ENCODE measurements around the gene PROX1.

The PROX1 gene

GRCh38 chr1:214018386-214019268 lies 30.9 kb downstream of the PROX1 start:
- DNase-seq (ENCODE audit: extremely low read depth in 1 of 2, low read depth in 1 of 2) = no peak

- DNase-seq (ENCODE audit: extremely low read depth in 1 of 2, low read depth in 1 of 2) = no peak
Measured at GRCh38 chr1:214019499-214019898, 31.7 kb downstream of the PROX1 start.

DNA sequence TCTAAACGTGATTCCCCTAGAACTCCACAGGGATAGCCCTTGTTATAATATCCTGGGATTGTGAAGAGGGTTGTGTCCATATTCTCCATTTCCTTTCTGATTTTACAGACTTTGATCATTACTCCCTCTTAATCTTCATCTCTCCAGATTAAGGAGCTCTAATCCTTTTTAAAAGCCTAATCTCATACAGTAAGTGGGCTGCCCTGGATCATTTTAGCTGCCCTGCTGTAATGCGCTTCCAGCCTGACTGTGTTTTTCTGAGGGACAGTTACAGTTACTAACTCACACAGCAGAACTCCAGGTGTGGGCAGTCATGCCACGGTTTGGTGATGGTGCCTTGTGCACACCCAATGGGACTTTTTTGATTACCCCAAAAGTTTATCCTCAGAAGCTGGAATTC lies 33.5 kb downstream of the PROX1 start:
- no peak for DNase-seq (ENCODE audit: extremely low read depth in 1 of 2, low read depth in 1 of 2)

- DNase-seq (ENCODE audit: extremely low read depth in 1 of 2, low read depth in 1 of 2) = no peak
Measured at GRCh38 chr1:214022229-214022791, 34.5 kb downstream of the PROX1 start.

- no peak for DNase-seq (ENCODE audit: extremely low read depth in 1 of 2, low read depth in 1 of 2)
Measured at GRCh38 chr1:214022810-214023425, 35.1 kb downstream of the PROX1 start.

- DNase-seq (ENCODE audit: extremely low read depth in 1 of 2, low read depth in 1 of 2) = no peak
Measured at GRCh38 chr1:214026985-214027384, 39.2 kb downstream of the PROX1 start.

DNA sequence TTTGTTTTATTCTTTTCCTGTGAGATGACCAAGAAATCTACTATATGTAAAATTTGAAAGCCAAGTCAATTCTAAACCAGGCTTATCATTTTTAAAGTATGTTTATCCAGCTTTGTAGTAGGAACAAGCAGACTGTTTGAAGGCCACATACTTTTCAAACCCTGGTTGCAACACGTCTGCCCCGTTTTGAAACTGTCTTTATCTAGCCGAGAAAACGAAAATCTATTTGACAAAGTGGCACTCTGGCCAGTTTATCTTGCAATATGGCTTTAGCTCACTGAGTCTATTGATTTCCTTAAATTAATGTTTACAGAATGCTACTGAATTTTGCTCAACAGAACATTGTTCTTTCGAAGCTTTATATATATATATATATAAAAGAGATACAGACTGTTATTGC lies 39.7 kb downstream of the PROX1 start:
- no peak for DNase-seq (ENCODE audit: extremely low read depth in 1 of 2, low read depth in 1 of 2)

DNA sequence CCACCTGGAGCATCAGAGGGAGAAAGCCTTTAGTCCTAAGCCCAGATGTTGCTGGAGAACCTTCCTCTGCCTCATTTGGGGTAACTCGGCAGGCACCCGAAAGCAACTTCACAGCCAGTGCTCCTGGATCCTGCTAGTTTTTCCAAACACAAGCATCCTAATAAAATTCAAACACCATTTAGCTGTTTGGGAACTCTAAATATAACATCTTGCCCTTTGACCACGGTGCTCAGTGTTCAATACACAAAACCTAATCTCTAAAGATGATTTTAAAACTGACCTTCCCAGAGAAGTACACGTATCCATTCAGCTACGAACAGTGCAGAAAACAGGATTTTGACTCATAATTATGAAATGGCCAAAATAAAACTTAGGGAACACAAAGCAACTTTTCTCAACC lies 40.3 kb downstream of the PROX1 start:
- no peak for DNase-seq (ENCODE audit: extremely low read depth in 1 of 2, low read depth in 1 of 2)

DNA sequence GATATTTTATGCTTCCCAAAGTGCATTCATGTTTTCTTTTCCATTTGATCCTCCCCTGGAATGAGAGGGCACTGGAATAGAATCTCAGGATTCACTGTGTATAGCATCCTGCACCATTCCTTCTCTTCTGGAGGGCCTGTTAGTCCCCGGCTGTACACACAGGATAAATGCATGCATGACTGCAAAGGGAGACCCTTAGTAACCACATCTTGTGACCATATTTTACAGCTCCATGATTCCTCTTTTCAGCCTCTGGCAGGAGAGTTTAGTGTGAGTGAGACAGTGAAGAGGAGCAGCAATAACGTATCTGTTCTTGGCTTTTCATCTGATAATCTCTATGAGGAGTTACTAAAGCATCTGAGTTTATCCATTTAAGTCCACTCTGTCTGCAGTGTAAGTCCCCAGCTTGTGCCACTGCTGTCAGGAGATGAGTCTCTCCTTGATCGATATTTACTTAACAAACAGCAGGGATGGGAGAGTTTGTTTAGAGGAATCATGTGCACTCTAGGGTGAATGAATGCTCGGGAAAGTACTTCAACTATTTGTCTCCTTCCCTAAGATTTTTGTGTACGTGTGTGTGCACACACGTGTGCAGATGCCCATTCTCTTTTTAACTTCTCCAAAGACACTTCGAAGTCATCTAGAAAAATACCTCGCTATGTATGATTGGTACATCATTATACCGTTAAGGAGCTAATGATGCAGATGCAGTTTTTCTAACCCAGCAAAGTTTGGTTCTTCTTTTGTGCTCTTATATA lies 41.1 kb downstream of the PROX1 start:
- no peak for DNase-seq (ENCODE audit: extremely low read depth in 1 of 2, low read depth in 1 of 2)

DNA sequence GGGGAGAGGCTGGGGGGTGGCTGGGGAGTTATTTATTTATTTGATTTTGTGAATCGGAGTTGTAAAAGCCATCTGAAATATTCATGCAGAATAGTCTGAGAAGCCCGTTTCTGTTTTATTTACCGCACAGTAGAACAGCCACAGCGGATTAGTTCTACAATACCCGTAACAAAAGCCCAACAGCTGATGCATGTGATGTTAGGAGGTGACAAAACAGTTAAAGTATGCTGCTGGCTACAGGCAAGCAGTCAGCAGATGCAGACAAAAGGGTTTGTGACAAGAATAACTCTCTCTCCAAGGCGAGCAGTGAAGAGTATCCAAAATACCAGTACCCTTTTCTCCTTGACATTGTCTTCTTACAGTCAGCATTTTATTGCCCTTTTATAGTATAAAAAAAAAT lies 42.0 kb downstream of the PROX1 start:
- DNase-seq (ENCODE audit: extremely low read depth in 1 of 2, low read depth in 1 of 2) = no peak

DNA sequence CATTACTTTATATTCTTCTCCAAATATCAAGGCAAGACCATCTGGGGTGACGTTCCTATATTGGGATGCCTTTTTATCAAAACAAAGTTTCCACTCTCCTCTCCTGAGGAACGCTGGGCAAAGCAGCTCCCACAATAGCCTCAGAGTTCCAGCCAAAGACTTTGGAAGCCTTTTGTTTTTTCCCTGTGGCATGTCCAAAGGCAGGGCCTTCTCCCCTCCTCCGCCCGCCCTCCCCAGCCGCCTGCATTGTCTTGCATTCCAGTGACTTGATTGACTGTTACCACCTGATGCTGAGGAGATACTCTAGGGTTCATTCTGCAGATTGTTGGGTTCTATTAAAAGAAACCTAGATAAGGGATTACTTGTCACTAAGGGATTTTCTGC lies 43.5 kb downstream of the PROX1 start:
- no peak for DNase-seq (ENCODE audit: extremely low read depth in 1 of 2, low read depth in 1 of 2)

- no peak for DNase-seq (ENCODE audit: extremely low read depth in 1 of 2, low read depth in 1 of 2)
Measured at GRCh38 chr1:214037468-214037867, 49.7 kb downstream of the PROX1 start.

DNA sequence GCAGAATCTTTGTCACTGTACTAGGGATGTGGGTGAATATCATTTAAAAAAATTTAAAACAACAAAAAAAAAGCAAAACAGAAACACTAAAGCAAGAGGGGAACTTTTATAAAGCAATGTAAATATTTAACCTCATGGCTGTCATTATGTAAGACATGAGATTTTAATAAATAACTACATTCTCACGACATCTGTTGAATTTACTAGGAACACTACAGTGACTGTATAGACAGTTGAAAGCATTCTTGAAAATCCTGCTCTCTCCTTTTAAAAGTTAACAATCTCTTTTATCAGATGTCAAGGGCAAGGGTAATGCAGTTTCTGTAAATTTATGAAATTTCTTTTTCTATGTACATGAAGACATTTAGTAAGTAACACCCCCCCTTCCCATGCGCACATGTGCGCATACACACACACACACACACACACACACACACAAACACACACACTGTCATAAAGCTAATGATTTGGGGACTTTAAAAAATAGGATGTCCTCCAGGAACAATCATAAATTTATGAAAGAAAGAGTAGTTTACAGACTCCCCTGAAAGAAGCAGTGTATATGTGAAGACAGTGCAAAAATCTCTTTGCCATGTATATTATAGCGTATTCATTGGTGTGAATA lies 51.7 kb downstream of the PROX1 start:
- DNase-seq (ENCODE audit: extremely low read depth in 1 of 2, low read depth in 1 of 2) = no peak

DNA sequence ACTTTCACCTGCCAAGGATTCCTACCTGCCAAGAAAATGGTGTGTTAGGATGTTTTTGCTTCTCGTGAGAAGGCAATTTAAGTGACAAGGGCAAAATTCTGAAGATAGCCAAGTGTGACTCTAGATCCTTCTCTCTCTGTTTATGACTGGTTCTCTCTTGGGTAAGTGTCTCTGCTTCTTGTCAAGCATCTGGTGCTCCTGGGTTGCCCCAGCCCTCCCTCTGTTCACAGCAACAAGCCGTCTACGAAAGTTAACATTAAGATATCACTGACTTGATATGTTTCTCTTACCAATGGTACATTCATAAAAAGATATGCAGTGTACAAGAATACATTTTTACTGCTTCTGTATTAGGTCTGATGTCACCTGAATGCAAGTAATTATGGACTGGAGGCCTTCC lies 55.4 kb downstream of the PROX1 start:
- DNase-seq (ENCODE audit: extremely low read depth in 1 of 2, low read depth in 1 of 2) = no peak

- no peak for DNase-seq (ENCODE audit: extremely low read depth in 1 of 2, low read depth in 1 of 2)
Measured at GRCh38 chr1:214044438-214045214, 56.9 kb downstream of the PROX1 start.

DNA sequence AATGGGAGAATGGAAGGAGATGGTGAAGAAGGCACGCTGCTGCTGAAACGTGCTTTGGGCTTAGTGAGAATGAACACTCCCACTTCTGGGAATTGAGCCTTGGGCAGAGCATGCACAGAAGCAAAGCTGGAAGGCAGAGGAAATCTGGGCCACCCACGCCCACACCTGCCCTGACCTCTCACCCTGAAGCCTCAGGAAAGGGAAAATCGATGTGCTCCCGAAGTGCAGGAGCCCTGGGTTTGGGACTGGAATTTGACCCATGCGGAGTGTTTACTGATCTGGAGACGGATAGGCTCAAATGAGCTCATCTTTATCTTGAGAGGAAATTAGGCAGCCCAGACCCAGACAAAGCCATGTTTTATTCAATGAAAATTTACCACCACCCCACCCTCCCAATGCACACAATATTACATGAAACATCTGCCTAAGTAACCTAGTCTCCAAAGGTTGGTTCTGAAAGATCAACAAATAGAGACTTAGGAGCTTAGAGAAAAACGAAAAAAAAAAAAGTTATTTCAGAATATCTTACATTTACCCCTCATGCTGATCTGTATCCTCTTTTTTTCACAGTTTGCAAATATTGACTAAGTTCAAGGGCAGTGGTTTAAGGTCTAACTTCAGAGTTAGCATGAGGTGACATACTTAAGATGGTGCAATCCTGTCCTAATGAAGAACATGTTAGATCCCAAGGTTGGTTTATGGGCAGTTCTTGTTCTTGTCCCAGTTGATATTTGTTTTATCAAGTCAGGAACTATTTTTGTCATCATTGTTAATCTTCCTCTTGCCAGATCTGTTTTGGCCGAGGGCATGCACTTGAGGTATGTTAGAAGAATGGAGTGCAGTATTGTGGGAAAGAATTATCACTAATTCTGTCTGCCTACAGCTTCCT lies 63.0 kb downstream of the PROX1 start:
- no peak for DNase-seq (ENCODE audit: extremely low read depth in 1 of 2, low read depth in 1 of 2)

DNA sequence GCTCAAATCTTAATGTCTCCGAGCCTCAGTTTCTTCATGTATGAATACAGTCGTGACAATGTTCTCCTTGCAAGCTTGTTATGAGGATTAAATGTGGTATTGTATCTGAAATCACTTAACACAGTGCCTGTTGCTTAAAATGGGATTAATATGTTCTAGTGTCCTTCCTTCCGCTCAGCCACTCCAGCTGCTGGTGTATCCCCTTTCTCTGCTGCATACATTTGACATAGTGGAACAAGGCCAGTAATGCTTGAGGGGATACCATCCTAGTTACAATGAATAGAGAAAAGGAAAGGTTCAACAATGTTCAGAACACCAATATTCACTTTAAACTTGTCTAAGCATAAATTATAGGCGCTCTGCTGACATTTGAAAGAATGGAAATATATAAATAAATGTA lies 64.0 kb downstream of the PROX1 start:
- DNase-seq (ENCODE audit: extremely low read depth in 1 of 2, low read depth in 1 of 2) = no peak

- DNase-seq (ENCODE audit: extremely low read depth in 1 of 2, low read depth in 1 of 2) = no peak
Measured at GRCh38 chr1:214058076-214058475, 70.3 kb downstream of the PROX1 start.

DNA sequence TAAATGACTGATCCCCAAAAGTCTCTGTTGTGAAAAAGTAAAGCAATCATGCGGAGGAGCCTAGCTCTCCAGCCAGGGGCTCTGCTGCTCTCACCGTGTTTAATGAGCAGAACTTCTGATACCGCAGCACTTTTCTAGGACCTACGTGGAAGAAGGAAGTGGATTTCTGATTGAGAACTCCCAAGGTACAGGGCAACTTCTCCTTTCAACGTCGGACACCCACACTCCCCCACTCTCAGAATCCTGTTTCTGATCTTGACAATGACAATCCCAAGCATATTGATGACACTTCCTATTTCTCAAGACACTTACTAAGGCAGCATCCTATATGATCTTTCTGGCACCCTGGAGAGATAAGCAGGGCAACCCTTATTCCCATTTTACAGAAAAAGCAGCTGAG lies 78.4 kb downstream of the PROX1 start:
- DNase-seq (ENCODE audit: extremely low read depth in 1 of 2, low read depth in 1 of 2) = no peak
